SK-N-MC (cell line): ENCODE measurements around the gene ADGRB2.

Experiments used
- DNase-seq: peaks from one replicate; pipeline ENCODE4 v3.0.0-alpha.2; 2011; ENCODE audit warnings: low read depth, low spot score
- H3K27ac ChIP-seq: fragments of 200-600 bp; sonication (generic); 2 replicates; pipeline ENCODE4 v1.5.1; 2016; ENCODE audit warnings: mixed run types
- H3K36me3 ChIP-seq: fragments of 200-600 bp; sonication (generic); 2 replicates; pipeline ENCODE4 v1.6.1; 2017; ENCODE audit warnings: antibody characterized with exemption, low read length, mixed read lengths; ENCODE audit not compliant: insufficient read depth
- H3K4me3 ChIP-seq: fragments of 200-600 bp; sonication (generic); 2 replicates; pipeline ENCODE4 v1.5.1; 2016
- H3K9ac ChIP-seq: fragments of 200-600 bp; sonication (generic); 2 replicates; pipeline ENCODE4 v1.8.0; 2017; ENCODE audit warnings: mixed run types, mixed read lengths; ENCODE audit not compliant: insufficient read length
- H3K9me3 ChIP-seq: fragments of 200-600 bp; sonication (generic); 2 replicates; pipeline ENCODE4 v1.6.1; 2017; ENCODE audit warnings: low read depth, mild to moderate bottlenecking, antibody characterized with exemption, low read length, moderate library complexity, mixed read lengths
- EZH2 ChIP-seq: fragments of 200-600 bp; sonication (generic); IDR thresholded peaks from one replicate; pipeline ENCODE4 v1.6.1; 2017; ENCODE audit warnings: antibody characterized with exemption
- FOXP2 ChIP-seq: optimal IDR thresholded peaks from 2 replicates; pipeline ENCODE3; 2011; ENCODE audit warnings: mild to moderate bottlenecking, moderate library complexity; ENCODE audit not compliant: insufficient read depth; ENCODE audit errors: extremely low read length, control extremely low read depth
- POLR2AphosphoS5 ChIP-seq: IDR thresholded peaks from 2 replicates; pipeline ENCODE4 v1.6.1; 2012; ENCODE audit warnings: mild to moderate bottlenecking, low read depth, low read length, borderline replicate concordance

The ADGRB2 gene

GRCh38 chr1:31765041-31765467, 914 bp upstream of the ADGRB2 start:
- H3K36me3 ChIP-seq: no peaks in the 10 kb centered on the region
- H3K4me3 ChIP-seq: no peak overlapping the region
- DNase-seq: no peak
- no peak overlapping the region for H3K27ac ChIP-seq
- no peaks in the 10 kb centered on the region for H3K9me3 ChIP-seq
- no peak overlapping the region for H3K9ac ChIP-seq
- no peak for TF ChIP-seq EZH2
- TF ChIP-seq POLR2AphosphoS5: no peak
- TF ChIP-seq FOXP2: peak; percentile 46

GRCh38 chr1:31763671-31764311, 349 bp downstream of the ADGRB2 start:
- TF ChIP-seq FOXP2 (no peak), POLR2AphosphoS5 (no peak), EZH2 (no peak)
- Histone ChIP-seq H3K36me3 (no peaks in the 10 kb centered on the region), H3K27ac (no peak overlapping the region), H3K9me3 (no peaks in the 10 kb centered on the region), H3K4me3 (peak overlapping the region; percentile 81), H3K9ac (peak overlapping the region; percentile 67)
- no peak for DNase-seq

GRCh38 chr1:31762726-31763670, 1.1 kb downstream of the ADGRB2 start:
- no peak for DNase-seq
- no peaks in the 10 kb centered on the region for H3K36me3 ChIP-seq
- H3K4me3 ChIP-seq: peak overlapping the region; percentile 81
- TF ChIP-seq POLR2AphosphoS5 (no peak), EZH2 (no peak), FOXP2 (no peak)
- H3K27ac ChIP-seq: no peak overlapping the region
- H3K9me3 ChIP-seq: no peaks in the 10 kb centered on the region
- peak overlapping the region; percentile 67 for H3K9ac ChIP-seq

GRCh38 chr1:31762323-31762722, 1.8 kb downstream of the ADGRB2 start:
- H3K9ac ChIP-seq: no peak overlapping the region
- no peak overlapping the region for H3K27ac ChIP-seq
- TF ChIP-seq FOXP2: no peak
- no peaks in the 10 kb centered on the region for H3K9me3 ChIP-seq
- no peak for DNase-seq
- H3K4me3 ChIP-seq: peak overlapping the region; percentile 81
- no peaks in the 10 kb centered on the region for H3K36me3 ChIP-seq

GRCh38 chr1:31761883-31762282, 2.3 kb downstream of the ADGRB2 start:
- no peak overlapping the region for H3K27ac ChIP-seq
- no peaks in the 10 kb centered on the region for H3K36me3 ChIP-seq
- H3K4me3 ChIP-seq: peak overlapping the region; percentile 81; the same call in 1 of the 2 replicates
- no peak overlapping the region for H3K9ac ChIP-seq
- DNase-seq: no peak
- no peak for TF ChIP-seq FOXP2
- TF ChIP-seq POLR2AphosphoS5: no peak
- TF ChIP-seq EZH2: no peak
- H3K9me3 ChIP-seq: no peaks in the 10 kb centered on the region

- no peak for DNase-seq
- TF ChIP-seq POLR2AphosphoS5 (no peak), EZH2 (no peak), FOXP2 (no peak)
- peaks cover 4% of the 10 kb centered on the region; the same call in 1 of the 2 replicates for H3K36me3 ChIP-seq
- H3K4me3 ChIP-seq: peak overlapping the region; percentile 33
- H3K27ac ChIP-seq: no peak overlapping the region
- no peak overlapping the region for H3K9ac ChIP-seq
- no peaks in the 10 kb centered on the region for H3K9me3 ChIP-seq
These were observed 3.4 kb downstream of the ADGRB2 start for GRCh38 chr1:31760471-31761470.

- H3K36me3 ChIP-seq: peaks cover 4% of the 10 kb centered on the region; the same call in 1 of the 2 replicates
- no peak overlapping the region for H3K27ac ChIP-seq
- H3K4me3 ChIP-seq: no peak overlapping the region
- H3K9me3 ChIP-seq: no peaks in the 10 kb centered on the region
- no peak overlapping the region for H3K9ac ChIP-seq
- TF ChIP-seq FOXP2 (no peak), EZH2 (no peak), POLR2AphosphoS5 (no peak)
- DNase-seq: no peak
These were observed 4.7 kb downstream of the ADGRB2 start for GRCh38 chr1:31759298-31760023.
